GM18867 (cell line): Measurements from ENCODE around the gene TJP2.

Experiments
- ATAC-seq: cut with Tn5 transposase; IDR thresholded peaks from one replicate; pipeline ENCODE4 v1.9.1; 2021; ENCODE audit warnings: mild to moderate bottlenecking, moderate library complexity; ENCODE audit not compliant: unreplicated experiment

The TJP2 gene

DNA sequence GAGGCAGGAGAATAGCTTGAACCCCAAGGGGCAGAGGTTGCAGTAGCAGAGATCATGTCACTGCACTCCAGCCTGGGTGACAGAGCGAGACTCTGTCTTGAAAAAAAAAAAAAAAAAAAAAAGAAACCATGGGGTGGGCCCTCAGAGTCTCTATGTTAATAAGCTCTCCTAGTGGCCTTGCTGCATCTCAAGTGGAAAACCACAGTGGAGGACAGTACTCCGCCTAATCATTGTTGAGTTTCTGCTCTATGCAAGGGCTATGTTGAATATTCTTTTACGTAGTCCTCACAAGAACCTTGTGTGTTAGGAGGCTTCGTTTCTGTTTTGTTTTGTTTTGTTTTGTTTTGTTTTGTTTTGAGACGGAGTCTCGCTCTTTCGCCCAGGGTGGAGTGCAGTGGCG lies 48.9 kb downstream of the TJP2 start:
- no peak for ATAC-seq

GRCh38 chr9:69223605-69224004 lies 49.5 kb downstream of the TJP2 start:
- no peak for ATAC-seq

DNA sequence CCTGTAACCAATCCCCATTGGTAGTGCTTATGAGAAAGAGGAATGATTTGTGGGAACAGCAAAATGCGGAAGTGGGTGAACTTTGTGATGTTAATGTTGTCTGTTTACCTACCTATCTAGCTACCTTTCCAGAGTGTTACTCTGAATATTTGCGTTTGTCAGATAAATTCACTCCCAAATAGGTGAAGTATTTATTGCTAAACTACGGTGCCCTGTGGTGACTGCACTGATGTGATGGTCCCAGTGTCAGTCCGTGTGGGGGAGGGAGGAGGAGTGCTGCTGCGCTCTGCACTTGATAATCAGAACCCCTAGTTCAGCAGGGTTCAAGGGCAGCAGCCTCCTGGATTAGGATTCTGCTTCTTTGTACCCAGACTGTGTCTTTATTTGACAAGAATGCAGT lies 55.3 kb downstream of the TJP2 start:
- no peak for ATAC-seq

- no peak for ATAC-seq
These were observed 58.1 kb downstream of the TJP2 start for GRCh38 chr9:69232135-69232534.

- ATAC-seq, result no peak
These were observed 60.6 kb downstream of the TJP2 start for GRCh38 chr9:69234683-69235082.

GRCh38 chr9:69236188-69236587 lies 62.1 kb downstream of the TJP2 start:
- ATAC-seq, result no peak

GRCh38 chr9:69237702-69238295 lies 63.7 kb downstream of the TJP2 start:
- no peak for ATAC-seq

GRCh38 chr9:69243116-69243515 lies 69.0 kb downstream of the TJP2 start:
- no peak for ATAC-seq

GRCh38 chr9:69246629-69247028 lies 72.6 kb downstream of the TJP2 start:
- no peak for ATAC-seq

GRCh38 chr9:69248005-69248404 lies 73.9 kb downstream of the TJP2 start:
- no peak for ATAC-seq

DNA sequence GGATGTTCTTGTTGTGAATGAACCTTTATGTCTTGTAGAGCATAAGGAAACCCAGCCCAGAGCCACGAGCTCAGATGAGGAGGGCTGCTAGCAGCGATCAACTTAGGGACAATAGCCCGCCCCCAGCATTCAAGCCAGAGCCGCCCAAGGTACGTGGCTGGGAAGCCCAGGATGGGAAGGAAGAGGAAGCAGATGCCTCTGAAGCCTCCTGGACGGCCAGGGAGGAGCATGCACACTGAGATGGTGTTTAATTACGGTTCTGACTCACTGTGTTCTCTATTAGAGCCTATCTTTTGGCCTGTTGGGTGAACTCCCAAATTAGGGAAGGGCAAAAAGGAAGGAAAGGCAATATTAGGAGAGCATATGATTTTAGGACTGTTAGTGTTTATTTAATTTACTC lies 75.3 kb downstream of the TJP2 start:
- no peak for ATAC-seq

DNA sequence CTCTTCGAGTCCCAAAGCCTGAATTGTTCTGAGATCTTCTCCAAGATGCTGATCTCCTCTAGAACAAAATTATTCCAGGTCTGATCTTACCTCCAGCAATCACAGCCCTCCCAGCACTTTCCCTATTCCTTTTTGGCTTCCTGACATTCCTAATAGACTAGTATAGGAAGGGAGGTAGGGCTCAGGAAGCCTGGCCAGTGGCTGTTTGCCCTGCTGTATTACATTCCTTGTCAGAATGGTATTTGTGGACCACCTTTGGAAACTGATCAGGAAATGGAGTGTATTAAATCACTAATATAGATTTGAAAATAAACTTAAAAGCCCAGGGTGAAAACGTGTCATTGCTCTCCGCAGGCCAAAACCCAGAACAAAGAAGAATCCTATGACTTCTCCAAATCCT lies 76.6 kb downstream of the TJP2 start:
- no peak for ATAC-seq

- no peak for ATAC-seq
These were observed 78.4 kb downstream of the TJP2 start for GRCh38 chr9:69252436-69252835.

- no peak for ATAC-seq
These were observed 79.0 kb downstream of the TJP2 start for GRCh38 chr9:69253057-69253456.

- no peak for ATAC-seq
These were observed 80.1 kb downstream of the TJP2 start for GRCh38 chr9:69254223-69254622.

GRCh38 chr9:69255591-69255990 lies 81.5 kb downstream of the TJP2 start:
- ATAC-seq, result no peak

DNA sequence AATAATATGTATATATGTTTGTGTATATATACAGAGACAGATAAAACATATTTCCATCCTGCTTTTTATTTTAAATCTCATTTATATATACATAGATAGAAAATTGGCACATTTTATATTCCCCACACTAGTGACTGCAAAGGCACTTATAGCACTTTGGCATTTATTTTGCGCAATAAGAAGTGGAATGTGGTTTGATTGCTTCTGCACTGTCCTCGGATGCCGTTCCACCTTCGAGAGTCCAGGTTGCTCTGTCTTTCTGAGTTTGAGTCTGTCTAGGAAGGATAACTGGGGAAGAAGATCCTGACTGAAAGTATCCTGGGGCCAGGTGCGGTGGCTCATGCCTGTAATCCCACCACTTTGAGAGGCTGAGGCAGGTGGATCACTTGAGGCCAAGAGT lies 84.5 kb downstream of the TJP2 start:
- ATAC-seq, result no peak

- ATAC-seq, result no peak
These were observed 86.1 kb downstream of the TJP2 start for GRCh38 chr9:69260161-69260560.

- ATAC-seq, result no peak
These were observed 87.6 kb downstream of the TJP2 start for GRCh38 chr9:69261636-69262035.

DNA sequence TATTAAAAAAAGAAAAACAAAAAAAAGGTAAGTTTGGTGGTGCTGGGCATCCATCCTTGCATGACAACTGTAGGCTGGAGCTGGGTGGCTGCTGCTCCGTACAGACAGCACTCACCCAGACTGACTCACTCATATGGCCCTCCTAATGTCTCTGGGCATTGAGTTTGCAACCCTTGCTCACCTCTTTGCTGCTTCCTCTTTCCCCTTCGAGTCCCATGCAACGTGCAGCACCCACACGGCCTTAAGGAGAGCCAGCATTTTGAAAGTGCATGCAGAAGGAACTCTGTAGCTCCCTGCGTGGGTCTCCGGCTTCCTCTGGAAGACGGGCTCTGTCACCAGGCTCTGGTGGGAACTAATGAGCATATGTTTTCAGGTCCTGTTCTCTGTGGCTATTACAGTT lies 90.4 kb downstream of the TJP2 start:
- ATAC-seq, result no peak

DNA sequence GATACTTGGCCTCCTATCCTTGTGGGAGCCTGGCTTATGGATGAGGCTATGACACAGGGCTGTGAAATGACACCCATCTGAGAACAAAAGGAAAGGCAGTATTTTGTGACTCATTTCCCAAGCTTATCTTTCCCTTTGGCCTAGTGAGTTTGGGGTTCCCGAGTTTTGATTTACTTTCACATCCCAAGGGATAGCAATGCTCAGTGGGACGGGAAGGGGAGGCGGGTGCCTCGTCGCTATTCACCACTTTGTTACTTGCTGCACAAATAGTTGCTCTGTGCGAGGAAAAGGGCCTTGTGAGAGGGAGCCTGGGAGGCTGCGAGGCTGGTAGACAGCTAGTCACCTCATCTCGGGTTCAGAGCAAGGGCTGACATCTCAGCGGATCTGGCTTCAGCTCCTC lies 91.8 kb downstream of the TJP2 start:
- ATAC-seq, result no peak

DNA sequence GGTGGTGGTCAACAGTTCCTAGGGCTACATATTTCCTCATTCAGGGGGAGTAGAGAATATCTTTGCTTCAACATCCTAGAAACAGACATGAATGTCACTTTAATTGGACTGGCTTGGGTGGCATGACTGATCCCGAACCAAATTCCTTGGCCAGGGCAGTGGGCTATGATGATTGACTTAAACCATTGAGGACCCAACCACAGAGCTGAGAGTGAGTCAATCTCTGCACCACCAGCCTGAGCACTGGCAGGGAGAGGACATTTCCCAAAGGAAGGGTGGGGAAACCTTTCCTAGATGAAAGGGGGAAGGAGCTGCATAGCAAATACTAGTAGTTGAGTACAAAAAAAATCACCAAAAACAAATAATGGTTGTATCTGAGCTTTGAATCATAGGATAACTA lies 98.1 kb downstream of the TJP2 start:
- no peak for ATAC-seq

DNA sequence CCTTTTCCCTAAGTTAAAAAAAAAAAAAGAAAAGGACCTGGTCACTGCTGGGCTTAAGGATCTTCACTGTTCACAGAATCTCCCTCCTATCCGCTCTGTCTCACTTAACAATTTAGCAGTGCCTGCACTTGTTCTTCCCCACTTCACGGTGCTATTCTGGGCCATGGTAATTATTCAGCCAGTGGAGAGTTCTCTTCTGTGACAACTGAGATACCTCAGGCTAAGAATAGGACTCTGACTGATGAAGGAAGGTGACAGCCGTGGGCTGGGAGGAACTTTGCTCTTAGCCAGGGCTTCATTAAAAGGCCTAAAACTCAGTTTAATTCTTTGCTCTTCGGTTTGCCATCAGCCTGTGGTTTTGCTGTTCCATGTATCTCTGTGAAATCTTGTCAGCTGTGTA lies 99.1 kb downstream of the TJP2 start:
- no peak for ATAC-seq

DNA sequence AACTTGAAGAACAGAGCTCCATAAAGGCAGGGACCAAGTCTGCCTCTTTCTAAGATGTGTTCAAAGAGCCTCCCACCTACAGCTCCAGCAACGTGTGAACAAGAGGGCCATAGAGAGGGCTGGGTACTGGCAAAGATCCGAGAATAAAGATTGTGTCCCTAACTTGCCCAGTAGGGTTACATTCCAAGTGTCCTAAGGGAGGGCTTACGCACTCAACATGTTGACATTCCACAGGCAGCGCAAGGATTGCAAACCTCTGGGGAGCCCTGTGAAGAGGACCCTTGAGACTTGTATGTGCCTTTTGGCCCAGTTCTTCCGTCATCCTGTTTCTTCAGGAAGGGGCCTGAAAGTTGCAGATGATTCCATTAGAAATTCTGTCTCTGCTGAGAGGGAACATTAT lies 102.7 kb downstream of the TJP2 start:
- no peak for ATAC-seq
